MM.1S (cell line): ENCODE measurements around the gene DNAJB1.

Source experiments
- DNase-seq: peaks from one replicate; pipeline ENCODE4 v3.0.0-alpha.2; 2015
- H2AFZ ChIP-seq: fragments of 300-600 bp; sonication (generic); 2 replicates; pipeline ENCODE4 v1.6.0; 2016; ENCODE audit warnings: antibody characterized with exemption, low read length
- H3F3A ChIP-seq: fragments of 300-600 bp; sonication (generic); 2 replicates; pipeline ENCODE4 v1.6.1; 2016; ENCODE audit warnings: mild to moderate bottlenecking, antibody characterized with exemption, low read length, moderate library complexity, mixed read lengths; ENCODE audit not compliant: insufficient read depth
- H3K27ac ChIP-seq: fragments of 300-600 bp; sonication (generic); 2 replicates; pipeline ENCODE4 v1.5.1; 2016; ENCODE audit warnings: mild to moderate bottlenecking, low read length
- H3K27me3 ChIP-seq: fragments of 300-600 bp; sonication (generic); replicated peaks from 2 replicates; pipeline ENCODE4 v1.6.0; 2016; ENCODE audit warnings: low read length; ENCODE audit not compliant: insufficient read depth
- H3K36me3 ChIP-seq: fragments of 300-600 bp; sonication (generic); replicated peaks from 2 replicates; pipeline ENCODE4 v1.6.1; 2016; ENCODE audit warnings: mild to moderate bottlenecking, low read length, mixed read lengths; ENCODE audit not compliant: insufficient read depth
- H3K4me1 ChIP-seq: fragments of 300-600 bp; sonication (generic); 2 replicates; pipeline ENCODE4 v1.6.1; 2016; ENCODE audit warnings: low read length, mixed read lengths
- H3K4me2 ChIP-seq: fragments of 300-600 bp; sonication (generic); 2 replicates; pipeline ENCODE4 v1.6.0; 2016; ENCODE audit warnings: low read depth, low read length
- H3K4me3 ChIP-seq: fragments of 300-600 bp; sonication (generic); 2 replicates; pipeline ENCODE4 v1.5.1; 2016; ENCODE audit warnings: low read length, mixed read lengths
- H3K79me2 ChIP-seq: fragments of 300-600 bp; sonication (generic); 2 replicates; pipeline ENCODE4 v1.6.1; 2016; ENCODE audit warnings: mixed run types, low read length, mixed read lengths
- H3K9ac ChIP-seq: fragments of 300-600 bp; sonication (generic); 2 replicates; pipeline ENCODE4 v1.6.1; 2016; ENCODE audit warnings: low read length, mixed read lengths
- H3K9me2 ChIP-seq: fragments of 300-600 bp; sonication (generic); replicated peaks from 2 replicates; pipeline ENCODE4 v1.6.1; 2016; ENCODE audit warnings: mild to moderate bottlenecking, low read length, mixed read lengths; ENCODE audit not compliant: insufficient read depth
- H3K9me3 ChIP-seq: fragments of 300-600 bp; sonication (generic); replicated peaks from 2 replicates; pipeline ENCODE4 v1.6.1; 2016; ENCODE audit warnings: mild to moderate bottlenecking, low read length, mixed read lengths; ENCODE audit not compliant: insufficient read depth
- H4K20me1 ChIP-seq: fragments of 300-600 bp; sonication (generic); 2 replicates; pipeline ENCODE4 v1.6.1; 2016; ENCODE audit warnings: mild to moderate bottlenecking, low read length, moderate library complexity, mixed read lengths; ENCODE audit not compliant: insufficient read depth
- EZH2 ChIP-seq: fragments of 300-600 bp; sonication (generic); optimal IDR thresholded peaks from 2 replicates; pipeline ENCODE3; 2017; ENCODE audit warnings: low read depth, mild to moderate bottlenecking, antibody characterized with exemption, low read length, mixed read lengths
- EZH2phosphoT487 ChIP-seq: fragments of 300-600 bp; sonication (generic); IDR thresholded peaks from 2 replicates; pipeline ENCODE4 v1.6.1; 2018; ENCODE audit warnings: antibody characterized with exemption, low read length
- TF ChIP-seq, protein P1 (sequence below): fragments of 300-600 bp; sonication (generic); IDR thresholded peaks from 2 replicates; pipeline ENCODE4 v1.5.1; 2016; ENCODE audit warnings: antibody characterized with exemption, low read length, mixed read lengths

The DNAJB1 gene

DNA sequence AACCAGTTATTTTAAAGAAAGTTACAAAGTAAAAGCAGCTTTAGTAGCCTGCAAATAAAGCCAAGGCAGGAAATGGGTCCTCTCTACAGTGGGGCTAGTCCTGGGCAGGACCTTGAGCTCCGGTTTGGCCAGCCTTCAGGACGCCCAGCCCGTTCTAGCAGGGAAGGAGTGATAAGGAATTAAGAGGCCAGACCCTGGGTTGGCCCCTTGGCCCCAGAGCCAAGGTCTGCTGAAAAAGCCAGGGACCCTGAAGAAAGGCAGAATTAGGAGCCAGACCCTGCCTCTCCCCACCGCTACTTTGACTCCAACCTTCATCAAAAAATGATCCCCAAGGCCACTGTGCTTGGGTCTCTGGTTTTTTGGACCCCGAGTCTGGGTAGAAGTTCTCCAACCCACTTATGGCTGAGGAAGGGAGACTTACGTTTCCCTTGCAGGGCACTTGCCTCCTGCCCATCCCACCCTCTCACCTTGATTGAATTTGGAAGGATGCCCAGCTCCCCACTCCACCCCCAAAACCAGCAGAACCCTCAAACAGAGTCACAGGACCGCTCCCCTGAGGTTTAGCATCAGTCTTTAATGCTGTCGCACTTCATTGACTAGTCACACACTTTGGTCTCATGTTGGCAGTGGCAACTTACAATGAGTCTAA lies 3.9 kb downstream of the DNAJB1 start:
- no peak for DNase-seq
- TF ChIP-seq, protein P1, sequence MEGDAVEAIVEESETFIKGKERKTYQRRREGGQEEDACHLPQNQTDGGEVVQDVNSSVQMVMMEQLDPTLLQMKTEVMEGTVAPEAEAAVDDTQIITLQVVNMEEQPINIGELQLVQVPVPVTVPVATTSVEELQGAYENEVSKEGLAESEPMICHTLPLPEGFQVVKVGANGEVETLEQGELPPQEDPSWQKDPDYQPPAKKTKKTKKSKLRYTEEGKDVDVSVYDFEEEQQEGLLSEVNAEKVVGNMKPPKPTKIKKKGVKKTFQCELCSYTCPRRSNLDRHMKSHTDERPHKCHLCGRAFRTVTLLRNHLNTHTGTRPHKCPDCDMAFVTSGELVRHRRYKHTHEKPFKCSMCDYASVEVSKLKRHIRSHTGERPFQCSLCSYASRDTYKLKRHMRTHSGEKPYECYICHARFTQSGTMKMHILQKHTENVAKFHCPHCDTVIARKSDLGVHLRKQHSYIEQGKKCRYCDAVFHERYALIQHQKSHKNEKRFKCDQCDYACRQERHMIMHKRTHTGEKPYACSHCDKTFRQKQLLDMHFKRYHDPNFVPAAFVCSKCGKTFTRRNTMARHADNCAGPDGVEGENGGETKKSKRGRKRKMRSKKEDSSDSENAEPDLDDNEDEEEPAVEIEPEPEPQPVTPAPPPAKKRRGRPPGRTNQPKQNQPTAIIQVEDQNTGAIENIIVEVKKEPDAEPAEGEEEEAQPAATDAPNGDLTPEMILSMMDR: no peak
- TF ChIP-seq EZH2 (no peak), EZH2phosphoT487 (no peak)
- peaks cover 19% of the 10 kb centered on the region for H4K20me1 ChIP-seq
- peaks cover 32% of the 10 kb centered on the region for H3F3A ChIP-seq
- peaks cover 16% of the 10 kb centered on the region for H3K4me1 ChIP-seq
- no peak overlapping the region for H3K4me2 ChIP-seq
- H3K9ac ChIP-seq: no peak overlapping the region
- no peak overlapping the region for H3K27ac ChIP-seq
- H3K9me3 ChIP-seq: no peaks in the 10 kb centered on the region
- H3K79me2 ChIP-seq: peaks cover 38% of the 10 kb centered on the region
- H2AFZ ChIP-seq: no peak overlapping the region
- H3K9me2 ChIP-seq: no peaks in the 10 kb centered on the region
- peaks cover 23% of the 10 kb centered on the region for H3K36me3 ChIP-seq
- H3K27me3 ChIP-seq: no peaks in the 10 kb centered on the region
- no peak overlapping the region for H3K4me3 ChIP-seq

DNA sequence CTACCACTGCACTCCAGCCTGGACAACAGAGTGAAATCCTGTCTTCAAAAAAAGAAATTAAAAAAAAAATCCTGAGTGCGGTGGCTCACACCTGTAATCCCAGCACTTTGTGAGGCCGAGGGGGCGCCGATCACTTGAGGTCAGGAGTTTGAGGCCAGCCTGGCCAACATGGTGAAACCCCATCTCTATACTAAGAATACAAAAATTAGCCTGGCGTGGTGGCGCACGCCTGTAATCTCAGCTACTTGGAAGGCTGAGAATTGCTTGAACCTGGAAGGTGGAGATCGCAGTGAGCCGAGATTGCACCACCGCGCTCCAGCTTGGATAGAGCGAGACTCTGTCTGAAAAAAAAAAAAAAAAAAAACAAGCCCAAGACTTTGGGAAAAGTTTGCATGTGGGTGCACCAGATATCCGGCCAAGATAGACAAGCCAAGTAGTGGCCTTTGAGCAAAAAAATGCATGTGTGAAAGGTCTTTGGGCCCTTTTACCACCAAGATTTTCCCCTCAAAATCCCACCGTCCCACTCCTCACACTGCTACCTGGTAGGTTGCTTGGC lies 5.7 kb downstream of the DNAJB1 start:
- Histone ChIP-seq H3K9me2 (no peaks in the 10 kb centered on the region), H3K4me2 (no peak overlapping the region), H3K36me3 (peaks cover 23% of the 10 kb centered on the region), H3K27me3 (no peaks in the 10 kb centered on the region), H2AFZ (no peak overlapping the region), H3K4me1 (peaks cover 17% of the 10 kb centered on the region), H3F3A (peaks cover 29% of the 10 kb centered on the region), H3K27ac (no peak overlapping the region), H3K9me3 (no peaks in the 10 kb centered on the region), H3K9ac (no peak overlapping the region), H4K20me1 (peaks cover 19% of the 10 kb centered on the region), H3K79me2 (peaks cover 32% of the 10 kb centered on the region), H3K4me3 (no peak overlapping the region)
- TF ChIP-seq EZH2 (no peak), EZH2phosphoT487 (no peak)
- TF ChIP-seq, protein P1: no peak
- no peak for DNase-seq

DNA sequence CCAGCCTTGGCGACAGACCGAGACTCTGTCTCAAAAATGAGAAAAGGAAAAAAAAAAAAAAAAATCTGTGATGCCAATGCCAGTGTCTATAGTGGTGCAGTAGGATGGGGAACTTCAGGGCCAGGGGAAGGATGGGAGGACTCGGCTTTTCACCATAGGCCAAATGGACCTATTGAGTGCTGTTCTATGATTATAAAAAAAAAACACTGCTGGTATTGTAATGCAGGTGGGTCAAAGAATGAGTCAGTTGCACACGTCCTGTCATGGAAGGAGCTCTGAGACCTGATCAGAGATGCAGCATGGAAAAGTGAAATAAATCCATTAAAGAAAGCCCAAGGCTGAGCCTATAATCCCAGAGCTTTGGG lies 7.0 kb downstream of the DNAJB1 start:
- no peaks in the 10 kb centered on the region for H3K27me3 ChIP-seq
- H2AFZ ChIP-seq: no peak overlapping the region
- TF ChIP-seq EZH2 (no peak), EZH2phosphoT487 (no peak)
- TF ChIP-seq, protein P1: no peak
- H3K9ac ChIP-seq: no peak overlapping the region
- H3K4me1 ChIP-seq: peaks cover 18% of the 10 kb centered on the region
- no peak for DNase-seq
- no peaks in the 10 kb centered on the region for H3K9me2 ChIP-seq
- H3K4me3 ChIP-seq: no peak overlapping the region
- H3K27ac ChIP-seq: no peak overlapping the region
- H3F3A ChIP-seq: peaks cover 28% of the 10 kb centered on the region
- H3K4me2 ChIP-seq: no peak overlapping the region
- H3K36me3 ChIP-seq: peaks cover 18% of the 10 kb centered on the region
- H4K20me1 ChIP-seq: peaks cover 9% of the 10 kb centered on the region
- H3K9me3 ChIP-seq: no peaks in the 10 kb centered on the region
- H3K79me2 ChIP-seq: peaks cover 19% of the 10 kb centered on the region
